Upper lobe of left lung (tissue), 6 donors: ENCODE results near the gene DUSP9. TPM values are rescaled to one million over a fixed set of nuclear protein-coding genes. Genes with fewer than 3 reads are reported as not detected.
A peak's percentile ranks its signal among the peaks of the same experiment; 100 is the strongest.

ENCODE experiments used
- ATAC-seq, 2 donors: fragments of 200-7000 bp; cut with Tn5 transposase; one replicate each; pipeline ENCODE4 v1.9.1; 2022; ENCODE audit warnings: mild to moderate bottlenecking in 2 of 2, moderate library complexity in 2 of 2; ENCODE audit not compliant: low FRiP score in 2 of 2
- DNase-seq, 2 donors: peaks; one replicate each; pipeline ENCODE4 v3.0.0-alpha.2; 2019 to 2020
- H3K27ac ChIP-seq, 4 donors: fragments of 200-600 bp; sonication (generic); one replicate each; pipeline ENCODE4 v1.5.1; 2016 to 2019
- H3K27me3 ChIP-seq, 4 donors: fragments of 200-600 bp; sonication (generic); one replicate each; pipeline ENCODE4 v1.5.1; 2017 to 2019
- H3K36me3 ChIP-seq, 4 donors: fragments of 200-600 bp; sonication (generic); one replicate each; pipeline ENCODE4 v1.5.1; 2016 to 2019
- H3K4me1 ChIP-seq, 4 donors: fragments of 200-600 bp; sonication (generic); one replicate each; pipeline ENCODE4 v1.5.1; 2018 to 2019
- H3K4me3 ChIP-seq, 4 donors: fragments of 200-600 bp; sonication (generic); one replicate each; pipeline ENCODE4 v1.5.1; 2017 to 2019; ENCODE audit warnings: mild to moderate bottlenecking in 2 of 4, moderate library complexity in 1 of 4
- H3K9me3 ChIP-seq, 4 donors: fragments of 200-600 bp; sonication (generic); one replicate each; pipeline ENCODE4 v1.5.1; 2018 to 2019
- EP300 ChIP-seq, 4 donors: sonication (generic); formaldehyde crosslinking; IDR thresholded peaks; one replicate each; pipeline ENCODE4 v1.5.1; 2017; ENCODE audit warnings: antibody characterized with exemption in 4 of 4, control low read depth in 2 of 4
- POLR2A ChIP-seq, 4 donors: fragments of 450-650 bp; IDR thresholded peaks; one replicate each; pipeline ENCODE4 v1.5.1; 2016 to 2017; ENCODE audit warnings: antibody characterized with exemption in 4 of 4, mild to moderate bottlenecking in 2 of 4
- POLR2AphosphoS5 ChIP-seq, 2 donors: sonication (generic); formaldehyde crosslinking; IDR thresholded peaks; one replicate each; pipeline ENCODE4 v1.5.1; 2017; ENCODE audit warnings: antibody characterized with exemption in 2 of 2
- WGBS, 2 donors: methylation state at CpG; one replicate each; pipeline ENCODE4 v1.1.5; 2017 to 2018; 5-methylcytosine and 5-hydroxymethylcytosine counted together
- total RNA-seq, 6 donors: library from RNA; depleted of rRNA in 4 of 6; stranded (reverse); fragments of >200 nt in 4 of 6; gene quantifications; one replicate each; pipeline versions ENCODE4 v1.1.0 to v1.2.1, GENCODE V29; 2016 to 2021
- TF ChIP-seq, protein P1 (sequence below), 6 experiments: fragments of 450-650 bp in 4 of 6; fragments of 200-600 bp in 2 of 6; sonication (generic) in 2 of 6; IDR thresholded peaks; one replicate each; pipeline ENCODE4 v1.5.1; 2016 to 2019; ENCODE audit warnings: antibody characterized with exemption in 6 of 6
- donor health status: DM: no; HTN: no; CAD: no; lungs with moderate emphysema.
- donor health status: DM: no; HTN: yes; CAD: no; lungs with severe emphysema.

Gene DUSP9
- total RNA-seq, 6 donors from 2014 or later, result 0.14 to 0.44 (median 0.27) TPM; not detected in 3

DNA sequence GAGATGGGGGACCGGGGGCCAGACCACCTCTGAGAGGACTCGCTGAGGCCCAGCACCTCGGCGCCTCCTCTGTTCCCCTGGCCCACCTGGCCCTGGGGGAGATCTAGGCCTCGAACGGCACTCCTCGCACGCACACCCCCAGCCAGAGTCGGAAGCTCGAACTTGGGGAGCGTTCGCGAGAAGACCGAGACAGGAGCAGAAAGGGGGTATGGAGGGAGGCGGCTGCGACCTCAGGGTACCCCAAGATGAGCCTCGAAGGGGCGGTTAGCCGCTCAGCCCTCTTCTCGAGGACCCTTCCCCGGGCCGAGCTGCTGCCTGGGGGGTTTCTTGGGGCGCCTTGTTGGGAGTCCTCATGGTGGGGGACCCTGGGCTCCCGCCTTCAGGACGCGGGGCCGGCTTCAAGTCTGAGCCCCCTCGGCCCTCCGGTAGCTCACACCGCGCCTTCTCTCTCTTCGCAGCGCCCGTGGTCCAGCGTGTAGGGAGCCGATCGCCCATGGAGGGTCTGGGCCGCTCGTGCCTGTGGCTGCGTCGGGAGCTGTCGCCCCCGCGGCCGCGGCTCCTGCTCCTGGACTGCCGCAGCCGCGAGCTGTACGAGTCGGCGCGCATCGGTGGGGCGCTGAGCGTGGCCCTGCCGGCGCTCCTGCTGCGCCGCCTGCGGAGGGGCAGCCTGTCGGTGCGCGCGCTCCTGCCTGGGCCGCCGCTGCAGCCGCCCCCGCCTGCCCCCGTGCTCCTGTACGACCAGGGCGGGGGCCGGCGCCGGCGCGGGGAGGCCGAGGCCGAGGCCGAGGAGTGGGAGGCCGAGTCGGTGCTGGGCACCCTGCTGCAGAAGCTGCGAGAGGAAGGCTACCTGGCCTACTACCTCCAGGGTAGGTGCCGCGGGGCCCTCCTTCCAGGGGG is 706 bp downstream of the DUSP9 start:
- no peak for ATAC-seq
- Histone ChIP-seq H3K27me3 (peaks cover 0 to 69% (median 7%) of the 10 kb centered on the region in 4 donors), H3K27ac (no peak overlapping the region), H3K9me3 (peaks cover 0 to 3% (median 0%) of the 10 kb centered on the region in 4 donors), H3K4me3 (peak overlapping the region in 3 of 4 donors; percentile 17 to 31 (median 28)), H3K36me3 (no peaks in the 10 kb centered on the region), H3K4me1 (peaks cover 6 to 33% (median 13%) of the 10 kb centered on the region in 4 donors)
- no peak for TF ChIP-seq EP300 (IDR thresholded peaks at IDR 0.05)
- TF ChIP-seq POLR2AphosphoS5 (IDR thresholded peaks at IDR 0.05), result no peak
- TF ChIP-seq, protein P1, sequence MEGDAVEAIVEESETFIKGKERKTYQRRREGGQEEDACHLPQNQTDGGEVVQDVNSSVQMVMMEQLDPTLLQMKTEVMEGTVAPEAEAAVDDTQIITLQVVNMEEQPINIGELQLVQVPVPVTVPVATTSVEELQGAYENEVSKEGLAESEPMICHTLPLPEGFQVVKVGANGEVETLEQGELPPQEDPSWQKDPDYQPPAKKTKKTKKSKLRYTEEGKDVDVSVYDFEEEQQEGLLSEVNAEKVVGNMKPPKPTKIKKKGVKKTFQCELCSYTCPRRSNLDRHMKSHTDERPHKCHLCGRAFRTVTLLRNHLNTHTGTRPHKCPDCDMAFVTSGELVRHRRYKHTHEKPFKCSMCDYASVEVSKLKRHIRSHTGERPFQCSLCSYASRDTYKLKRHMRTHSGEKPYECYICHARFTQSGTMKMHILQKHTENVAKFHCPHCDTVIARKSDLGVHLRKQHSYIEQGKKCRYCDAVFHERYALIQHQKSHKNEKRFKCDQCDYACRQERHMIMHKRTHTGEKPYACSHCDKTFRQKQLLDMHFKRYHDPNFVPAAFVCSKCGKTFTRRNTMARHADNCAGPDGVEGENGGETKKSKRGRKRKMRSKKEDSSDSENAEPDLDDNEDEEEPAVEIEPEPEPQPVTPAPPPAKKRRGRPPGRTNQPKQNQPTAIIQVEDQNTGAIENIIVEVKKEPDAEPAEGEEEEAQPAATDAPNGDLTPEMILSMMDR (IDR thresholded peaks at IDR 0.05), result no peak
- no peak for TF ChIP-seq POLR2A (IDR thresholded peaks at IDR 0.05)
- peak; percentile 15 to 66 for DNase-seq
- 50% methylated on average over 41 of the region's 85 CpGs; no CpG with 5 or more reads in 1 of the 2 donors for WGBS, 2 donors

DNA sequence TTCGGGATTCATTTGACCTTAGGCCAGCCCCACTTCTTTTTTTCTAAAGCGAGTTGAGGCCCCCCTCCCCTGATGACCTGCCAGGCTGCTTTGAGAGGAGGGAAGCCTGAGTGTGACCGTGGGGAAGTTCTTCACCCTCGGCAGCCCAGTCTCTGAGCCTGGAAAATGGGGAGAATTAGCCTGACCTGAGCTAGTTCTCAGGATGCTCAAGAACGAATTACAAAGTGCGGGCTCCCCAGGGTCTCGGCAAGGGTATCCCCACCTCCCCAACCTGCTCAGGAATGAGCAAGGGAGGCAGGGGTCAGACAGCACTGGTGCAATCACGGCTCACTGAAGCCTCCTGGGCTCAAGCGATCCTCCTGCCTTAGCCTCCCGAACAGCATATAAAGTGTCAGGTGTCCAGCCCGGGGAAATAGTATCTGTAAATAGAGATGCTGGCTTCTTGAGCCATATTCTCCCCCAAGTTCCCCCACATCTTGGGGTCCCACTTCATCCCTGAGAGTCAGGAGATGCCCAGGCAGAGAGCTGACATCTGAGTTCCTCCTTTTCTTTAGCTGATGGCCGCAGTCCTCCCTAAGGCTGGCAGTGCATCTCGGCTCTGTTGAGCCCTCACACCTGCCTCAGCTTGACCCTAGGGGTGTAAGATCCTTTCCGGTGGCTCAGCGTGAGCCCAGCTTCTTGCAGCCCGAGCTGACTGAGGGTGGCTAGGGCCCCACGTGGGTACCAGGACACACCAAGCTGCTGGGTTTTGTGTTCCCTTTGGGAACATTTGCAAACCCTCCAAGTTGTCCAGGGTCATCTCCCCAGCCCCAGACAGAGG is 1.6 kb downstream of the DUSP9 start:
- H3K27me3 ChIP-seq, result peaks cover 0 to 61% (median 4%) of the 10 kb centered on the region in 4 donors
- peak in 1 of 2 donors; percentile 18 for DNase-seq
- peaks cover 0 to 3% (median under 1%) of the 10 kb centered on the region in 4 donors for H3K9me3 ChIP-seq
- no peak overlapping the region for H3K27ac ChIP-seq
- 75% methylated on average over 15 of the region's 17 CpGs; no CpG with 5 or more reads in 1 of the 2 donors for WGBS, 2 donors
- no peak overlapping the region for H3K4me3 ChIP-seq
- ATAC-seq, result no peak
- peaks cover 6 to 26% (median 10%) of the 10 kb centered on the region in 4 donors for H3K4me1 ChIP-seq
- H3K36me3 ChIP-seq, result no peaks in the 10 kb centered on the region
- TF ChIP-seq POLR2AphosphoS5 (IDR thresholded peaks at IDR 0.05) (no peak), EP300 (IDR thresholded peaks at IDR 0.05) (no peak), POLR2A (IDR thresholded peaks at IDR 0.05) (no peak)
- TF ChIP-seq, protein P1 (IDR thresholded peaks at IDR 0.05), result no peak

- Histone ChIP-seq H3K27me3 (peaks cover 0 to 57% (median 4%) of the 10 kb centered on the region in 4 donors), H3K4me3 (no peak overlapping the region), H3K36me3 (no peaks in the 10 kb centered on the region), H3K9me3 (peaks cover 0 to 10% (median 2%) of the 10 kb centered on the region in 4 donors), H3K27ac (no peak overlapping the region), H3K4me1 (peaks cover 4 to 20% (median 7%) of the 10 kb centered on the region in 4 donors)
- peak; percentile 32 to 42 for ATAC-seq
- peak; percentile 51 to 74 for DNase-seq
- WGBS, 2 donors, result 77 to 93% methylated on average over 3 to 19 of the region's 26 CpGs
- TF ChIP-seq POLR2A (IDR thresholded peaks at IDR 0.05), result no peak
- TF ChIP-seq, protein P1 (IDR thresholded peaks at IDR 0.05), result peak in 4 of 6 experiments; percentile 20 to 39 (median 35)
- TF ChIP-seq EP300 (IDR thresholded peaks at IDR 0.05), result no peak
- TF ChIP-seq POLR2AphosphoS5 (IDR thresholded peaks at IDR 0.05), result no peak
Measured at GRCh38 chrX:153649178-153649914, 2.3 kb downstream of the DUSP9 start.
